ENCODE measurements around the gene WDR86. TPM values are rescaled to one million over a fixed set of nuclear protein-coding genes. Genes with fewer than 3 reads are reported as not detected.

Gene WDR86
- total RNA-seq, 1 experiment from 2014 or later: not detected

DNA sequence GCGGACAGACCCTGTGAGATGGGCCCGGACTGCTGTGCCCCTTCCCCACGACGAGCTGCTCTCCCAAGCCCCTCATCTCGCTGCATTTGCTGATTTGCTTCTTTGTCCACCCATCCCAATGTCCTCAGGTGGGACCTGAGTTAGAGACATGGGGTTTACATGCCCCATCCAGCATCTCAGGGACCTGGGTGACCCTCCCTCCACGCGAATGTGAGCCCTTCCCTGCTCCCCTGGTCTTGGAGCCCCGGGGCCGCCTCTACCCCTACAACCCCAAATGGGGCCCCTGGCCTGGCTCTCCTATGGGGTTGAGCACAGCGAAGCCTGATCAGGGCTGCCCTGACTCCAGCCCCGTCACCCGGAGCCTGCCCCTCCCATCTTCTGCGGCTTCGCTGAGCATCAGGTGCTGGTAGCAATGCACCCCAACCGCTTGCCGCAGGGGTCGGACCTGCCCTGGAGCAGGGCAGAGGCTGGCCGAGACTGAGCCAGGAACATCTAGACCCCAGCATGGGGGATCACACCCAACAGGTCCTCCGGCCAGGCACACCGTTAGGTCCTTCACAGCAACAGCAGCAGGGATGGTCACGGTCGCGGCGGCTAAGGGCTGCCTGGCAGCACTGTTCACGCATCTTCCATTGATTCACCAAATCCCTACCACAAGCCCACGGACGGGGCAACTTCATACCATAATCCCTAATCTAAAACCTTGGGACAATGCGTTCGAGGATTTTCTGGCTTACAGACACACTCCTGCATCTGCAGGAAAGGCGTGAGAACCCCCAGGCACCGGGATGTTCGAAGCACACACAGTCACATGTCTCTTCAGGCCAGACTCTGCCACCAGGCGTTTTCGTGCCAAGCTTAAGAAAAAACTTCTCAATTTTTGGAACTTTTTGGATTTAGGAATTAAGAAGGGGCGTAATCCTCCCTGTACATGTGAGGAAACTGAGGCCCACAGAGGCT lies 15.5 kb downstream of the WDR86 start:
- no peak for ATAC-seq
- Histone ChIP-seq H3K4me2 (ENCODE audit: low read length) (no peak overlapping the region), H3K9ac (ENCODE audit: low read length) (no peak overlapping the region), H3K9me2 (ENCODE audit: insufficient read depth) (no peaks in the 10 kb centered on the region), H3K36me3 (ENCODE audit: control insufficient read depth in 1 of 2, insufficient read depth in 2 of 2, low read length in 2 of 2) (no peaks in the 10 kb centered on the region), H3K4me3 (replicated peaks in 1 of 2; ENCODE audit: low read depth in 1 of 2, low read length in 2 of 2) (no peak overlapping the region), H2AFZ (ENCODE audit: low read depth, low read length, poor library complexity, severe bottlenecking) (no peak overlapping the region), H3K9me3 (ENCODE audit: control insufficient read depth in 1 of 2, insufficient read depth in 1 of 2, low read depth in 1 of 2, low read length in 2 of 2) (no peaks in the 10 kb centered on the region), H4K20me1 (ENCODE audit: insufficient read depth) (no peaks in the 10 kb centered on the region), H3K4me1 (ENCODE audit: control insufficient read depth in 1 of 2, insufficient read depth in 2 of 2, low read length in 2 of 2) (peaks cover 0 to 14% of the 10 kb centered on the region in 2 experiments; a peak in 2 of 4 replicates), H3K79me2 (ENCODE audit: insufficient read depth, low read length) (no peaks in the 10 kb centered on the region), H3K27me3 (ENCODE audit: insufficient read depth, low read length) (no peaks in the 10 kb centered on the region), H3K27ac (ENCODE audit: low read depth, low read length) (no peak overlapping the region)
- no peak for DNase-seq (ENCODE audit: low read depth, low spot score)
- no TSS peak for BruUV-seq (replicated peaks)
- intact Hi-C loops (cut with micrococcal nuclease): no loop called here
- TF ChIP-seq, protein P1, sequence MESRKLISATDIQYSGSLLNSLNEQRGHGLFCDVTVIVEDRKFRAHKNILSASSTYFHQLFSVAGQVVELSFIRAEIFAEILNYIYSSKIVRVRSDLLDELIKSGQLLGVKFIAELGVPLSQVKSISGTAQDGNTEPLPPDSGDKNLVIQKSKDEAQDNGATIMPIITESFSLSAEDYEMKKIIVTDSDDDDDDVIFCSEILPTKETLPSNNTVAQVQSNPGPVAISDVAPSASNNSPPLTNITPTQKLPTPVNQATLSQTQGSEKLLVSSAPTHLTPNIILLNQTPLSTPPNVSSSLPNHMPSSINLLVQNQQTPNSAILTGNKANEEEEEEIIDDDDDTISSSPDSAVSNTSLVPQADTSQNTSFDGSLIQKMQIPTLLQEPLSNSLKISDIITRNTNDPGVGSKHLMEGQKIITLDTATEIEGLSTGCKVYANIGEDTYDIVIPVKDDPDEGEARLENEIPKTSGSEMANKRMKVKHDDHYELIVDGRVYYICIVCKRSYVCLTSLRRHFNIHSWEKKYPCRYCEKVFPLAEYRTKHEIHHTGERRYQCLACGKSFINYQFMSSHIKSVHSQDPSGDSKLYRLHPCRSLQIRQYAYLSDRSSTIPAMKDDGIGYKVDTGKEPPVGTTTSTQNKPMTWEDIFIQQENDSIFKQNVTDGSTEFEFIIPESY (IDR thresholded peaks at IDR 0.05; ENCODE audit: extremely low read depth, insufficient replicate concordance, low read length): no peak
- TF ChIP-seq ZNF274 (IDR thresholded peaks at IDR 0.05; ENCODE audit: low read depth, low read length): no peak
- no peak for TF ChIP-seq FOSL1 (IDR thresholded peaks at IDR 0.05; ENCODE audit: low read depth)
- TF ChIP-seq, protein P2, sequence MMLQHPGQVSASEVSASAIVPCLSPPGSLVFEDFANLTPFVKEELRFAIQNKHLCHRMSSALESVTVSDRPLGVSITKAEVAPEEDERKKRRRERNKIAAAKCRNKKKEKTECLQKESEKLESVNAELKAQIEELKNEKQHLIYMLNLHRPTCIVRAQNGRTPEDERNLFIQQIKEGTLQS (IDR thresholded peaks at IDR 0.05): no peak
- TF ChIP-seq ELF1 (IDR thresholded peaks at IDR 0.05; ENCODE audit: borderline replicate concordance, low read depth): no peak
- no peak for TF ChIP-seq EGR1 (IDR thresholded peaks at IDR 0.05; ENCODE audit: low read depth)
- TF ChIP-seq JUND (IDR thresholded peaks at IDR 0.05): no peak
- no peak for TF ChIP-seq ZFX (IDR thresholded peaks at IDR 0.05)
- TF ChIP-seq, protein P3, sequence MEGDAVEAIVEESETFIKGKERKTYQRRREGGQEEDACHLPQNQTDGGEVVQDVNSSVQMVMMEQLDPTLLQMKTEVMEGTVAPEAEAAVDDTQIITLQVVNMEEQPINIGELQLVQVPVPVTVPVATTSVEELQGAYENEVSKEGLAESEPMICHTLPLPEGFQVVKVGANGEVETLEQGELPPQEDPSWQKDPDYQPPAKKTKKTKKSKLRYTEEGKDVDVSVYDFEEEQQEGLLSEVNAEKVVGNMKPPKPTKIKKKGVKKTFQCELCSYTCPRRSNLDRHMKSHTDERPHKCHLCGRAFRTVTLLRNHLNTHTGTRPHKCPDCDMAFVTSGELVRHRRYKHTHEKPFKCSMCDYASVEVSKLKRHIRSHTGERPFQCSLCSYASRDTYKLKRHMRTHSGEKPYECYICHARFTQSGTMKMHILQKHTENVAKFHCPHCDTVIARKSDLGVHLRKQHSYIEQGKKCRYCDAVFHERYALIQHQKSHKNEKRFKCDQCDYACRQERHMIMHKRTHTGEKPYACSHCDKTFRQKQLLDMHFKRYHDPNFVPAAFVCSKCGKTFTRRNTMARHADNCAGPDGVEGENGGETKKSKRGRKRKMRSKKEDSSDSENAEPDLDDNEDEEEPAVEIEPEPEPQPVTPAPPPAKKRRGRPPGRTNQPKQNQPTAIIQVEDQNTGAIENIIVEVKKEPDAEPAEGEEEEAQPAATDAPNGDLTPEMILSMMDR (IDR thresholded peaks at IDR 0.05 in 2 of 3, conservative IDR thresholded peaks at IDR 0.05 in 1 of 3; ENCODE audit: borderline replicate concordance in 1 of 3, insufficient read depth in 1 of 3, low read depth in 2 of 3, low read length in 2 of 3): no peak
- POLR2A ChIA-PET: no interaction called here
- CTCF ChIA-PET: no interaction called here
- RAD21 ChIA-PET (ENCODE audit: low non-redundant PET in 1 of 2, low total read pairs in 2 of 2, uncharacterized antibody in 2 of 2, unreplicated experiment in 2 of 2): no interaction called here

Data from HCT116 (cell line).